Aorta (tissue), 5 donors: ENCODE results near the gene GRAPL. TPM values are rescaled to one million over a fixed set of nuclear protein-coding genes. Genes with fewer than 3 reads are reported as not detected.
A peak's percentile ranks its signal among the peaks of the same experiment; 100 is the strongest.
"Not testable (repeated sequence)": the region's sequence is repeated elsewhere in the genome, so short reads cannot be mapped to it uniquely, and the experiment has no call there.

Experiments used
- ATAC-seq: fragments of 200-7000 bp; cut with Tn5 transposase; one replicate; pipeline ENCODE4 v1.9.1; 2022; ENCODE audit warnings: moderate library complexity; ENCODE audit not compliant: low FRiP score
- DNase-seq, 2 donors: peaks; one replicate each; pipeline ENCODE4 v3.0.0-alpha.2; 2020
- H3K27ac ChIP-seq, 2 donors: one replicate each; pipeline ENCODE4 v1.5.1; 2013; ENCODE audit warnings: low read length in 2 of 2, mild to moderate bottlenecking in 2 of 2, moderate library complexity in 2 of 2, control low read depth in 1 of 2, inconsistent platforms in 1 of 2, low read depth in 1 of 2
- H3K27me3 ChIP-seq, 2 donors: one replicate each; pipeline ENCODE4 v1.6.1; 2013; ENCODE audit warnings: control low read depth in 1 of 2, low read length in 1 of 2, mild to moderate bottlenecking in 1 of 2, moderate library complexity in 1 of 2; ENCODE audit not compliant: insufficient read depth in 2 of 2, control insufficient read depth in 1 of 2
- H3K36me3 ChIP-seq, 2 donors: one replicate each; pipeline ENCODE4 v1.6.1; 2013; ENCODE audit warnings: control low read depth in 1 of 2, low read length in 1 of 2, mild to moderate bottlenecking in 1 of 2; ENCODE audit not compliant: insufficient read depth in 2 of 2, control insufficient read depth in 1 of 2
- H3K4me1 ChIP-seq, 2 donors: one replicate each; pipeline ENCODE4 v1.6.1; 2013; ENCODE audit warnings: low read length in 2 of 2, control low read depth in 1 of 2, mild to moderate bottlenecking in 1 of 2, moderate library complexity in 1 of 2; ENCODE audit not compliant: insufficient read depth in 2 of 2, control insufficient read depth in 1 of 2
- H3K4me3 ChIP-seq, 2 donors: one replicate each; pipeline ENCODE4 v1.5.1; 2013; ENCODE audit warnings: low read length in 2 of 2, control low read depth in 1 of 2, mild to moderate bottlenecking in 1 of 2
- H3K9me3 ChIP-seq: one replicate; pipeline ENCODE4 v1.6.1; 2013; ENCODE audit warnings: mild to moderate bottlenecking, low read length; ENCODE audit not compliant: control insufficient read depth
- WGBS, 2 donors: extraction: QIAGEN DNeasy Blood & Tissue Kit; methylation state at CpG; one replicate each; pipeline ENCODE4 v1.1.7; 2013; 5-methylcytosine and 5-hydroxymethylcytosine counted together
- intact Hi-C, 2 donors: fragments of 100-400 bp; cut with DNase I; formaldehyde crosslinking; loops; one replicate each; pipeline versions ENCODE4 v1.14.2 to v1.15.0; 2022
- polyA plus RNA-seq, 2 donors: library from polyadenylated mRNA; stranded (reverse); fragments of 200-250 nt; gene quantifications; one replicate each; pipeline ENCODE4 v1.2.3, GENCODE V29; 2013
- total RNA-seq, 2 donors: library from RNA; stranded (reverse); fragmentation: NEBNext Ultra II Directional; extraction: Animal tissue kit (Norgen Biotek cat#: 25700); gene quantifications; one replicate each; pipeline ENCODE4 v1.2.1, GENCODE V29; 2021
- donor health status: healthy with polysubstance abuse.
- donor health status: Bipolar disorder and iron deficiency.
- donor health status: DM: no; HTN: no; CAD: no.
- donor health status: DM: no; HTN: no; CAD: no.
- donor health status: DM: yes; HTN: yes; CAD: no.

Gene GRAPL
- total and polyA plus RNA-seq, 4 donors = 6.3 to 6.6 TPM; not detected in 2

DNA sequence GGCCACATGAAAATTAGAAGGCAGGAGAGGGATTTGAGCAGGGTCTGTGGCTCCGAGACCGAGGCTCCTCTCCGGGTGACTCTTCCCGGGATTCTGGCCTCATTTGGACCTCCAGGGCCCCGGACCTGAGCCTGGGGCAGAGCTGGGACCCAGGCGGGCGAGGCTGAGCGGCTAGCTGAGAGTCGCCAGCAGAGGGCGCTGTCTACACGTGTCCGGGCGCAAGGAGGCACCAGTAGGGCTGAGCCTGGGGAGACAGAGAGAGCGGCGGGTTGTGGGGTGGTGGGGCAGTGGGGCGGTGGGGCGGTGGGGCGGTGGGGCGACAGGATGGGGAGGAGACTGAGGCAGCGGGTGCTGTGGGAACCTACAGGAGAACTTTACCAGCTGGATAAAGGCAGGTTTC, 75.1 kb downstream of the GRAPL start:
- H3K9me3 ChIP-seq, H3K4me3 ChIP-seq, H3K36me3 ChIP-seq, DNase-seq, H3K4me1 ChIP-seq, H3K27ac ChIP-seq, intact Hi-C loops, H3K27me3 ChIP-seq: not testable (repeated sequence)
- ATAC-seq = peak; percentile 96
- no CpG with 5 or more reads among the region's 20 CpGs for WGBS, 2 donors

DNA sequence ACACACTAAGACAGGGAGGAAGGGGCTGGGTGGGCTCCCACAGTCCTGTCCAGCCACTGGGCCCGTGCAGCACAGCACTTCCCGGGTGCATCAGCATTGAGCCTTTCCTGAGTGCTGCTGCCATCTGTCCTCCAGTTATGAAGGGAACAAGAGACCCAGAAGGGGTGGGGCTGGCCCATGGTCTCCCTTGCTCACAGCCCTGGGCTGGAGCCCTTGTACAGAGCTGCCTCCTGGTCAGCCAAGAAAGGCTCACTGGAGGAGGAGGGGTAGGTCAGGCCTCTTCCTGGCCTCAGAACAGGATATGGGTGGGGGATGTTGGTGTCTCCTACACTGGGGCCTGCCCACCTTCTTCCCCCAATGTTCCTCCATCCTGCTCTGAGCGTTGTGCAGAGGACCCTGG, 76.0 kb downstream of the GRAPL start:
- H3K27me3 ChIP-seq, H3K36me3 ChIP-seq, H3K4me3 ChIP-seq, H3K9me3 ChIP-seq, DNase-seq, H3K27ac ChIP-seq, intact Hi-C loops, H3K4me1 ChIP-seq: not testable (repeated sequence)
- WGBS, 2 donors = no CpG with 5 or more reads among the region's 3 CpGs
- ATAC-seq = peak; percentile 61

Other genes starting within 250 kb of the GRAPL start
- not detected for gene SLC5A10, start 175.4 kb upstream of the GRAPL start, total RNA-seq
- gene SLC5A10, start 175.4 kb upstream of the GRAPL start, polyA plus RNA-seq = under 1 TPM in 1 of 2 donors, not detected in 1; 0.23 TPM
- gene FAM83G, start 122.8 kb upstream of the GRAPL start, total RNA-seq = 10 to 100 TPM in 1 of 2 donors, 1 to 10 TPM in 1; 7.1 to 12.9 TPM
- gene FAM83G, start 122.8 kb upstream of the GRAPL start, polyA plus RNA-seq = 1 to 10 TPM; 2.5 to 3.4 TPM
- gene GRAP, start 80.6 kb upstream of the GRAPL start, total RNA-seq = 1 to 10 TPM; 4.0 to 6.3 TPM
- gene GRAP, start 80.6 kb upstream of the GRAPL start, polyA plus RNA-seq = 1 to 10 TPM in 1 of 2 donors, under 1 TPM in 1; 0.87 to 2.4 TPM
- 10 to 100 TPM; 56.1 to 67.7 TPM for gene EPN2, start 109.8 kb downstream of the GRAPL start, total RNA-seq
- gene EPN2, start 109.8 kb downstream of the GRAPL start, polyA plus RNA-seq = 10 to 100 TPM in 1 of 2 donors, 1 to 10 TPM in 1; 8.6 to 24.1 TPM
- 1 to 10 TPM; 7.3 to 8.9 TPM for gene B9D1, start 235.1 kb downstream of the GRAPL start, total RNA-seq
- gene B9D1, start 235.1 kb downstream of the GRAPL start, polyA plus RNA-seq = 10 to 100 TPM in 1 of 2 donors, 1 to 10 TPM in 1; 9.5 to 16.5 TPM